ENCODE results near the gene SMYD3.

GRCh38 chr1:246128494-246129069 lies 378.5 kb downstream of the SMYD3 start:
- TF ChIP-seq TAF1 (IDR thresholded peaks at IDR 0.05; ENCODE audit: borderline replicate concordance, insufficient read depth, low read length): no peak
- TF ChIP-seq REST (IDR thresholded peaks at IDR 0.05; ENCODE audit: insufficient read depth in 1 of 2, low read depth in 2 of 2, low read length in 2 of 2): no peak
- TF ChIP-seq POLR2AphosphoS5 (IDR thresholded peaks at IDR 0.05; ENCODE audit: low read depth, low read length): no peak
- TF ChIP-seq SIN3A (IDR thresholded peaks at IDR 0.05; ENCODE audit: borderline replicate concordance, insufficient read depth, low read length): no peak
